ENCODE data around the gene MALSU1. TPM values are rescaled to one million over a fixed set of nuclear protein-coding genes. Genes with fewer than 3 reads are reported as not detected.

The MALSU1 gene
- total and polyA plus RNA-seq, 3 experiments from 2014 or later = 63.0 to 87.8 (median 86.3) TPM

- CTCF ChIA-PET = interaction anchor here (1.3 to 2.5 kb wide), 2 partner anchors 11 to 18 kb away, joined by 5 to 7 read pairs; no protein-coding TSS in a partner anchor
- Mint-ChIP-seq H3K4me1 (peaks cover 9 to 15% (median 13%) of the 10 kb centered on the region in 3 donors), H3K4me3 (no peak overlapping the region), H3K9me3 (peaks cover 0 to 2% (median 0%) of the 10 kb centered on the region in 5 donors), H3K36me3 (no peaks in the 10 kb centered on the region), H3K27ac (no peak overlapping the region), H3K27me3 (peaks cover 0 to 3% of the 10 kb centered on the region in 2 donors)
- H3K4me1 ChIP-seq (ENCODE audit: insufficient read depth, low read length) = peaks cover 10% of the 10 kb centered on the region
- DNase-seq = no peak
- no peaks in the 10 kb centered on the region for H3K9me3 ChIP-seq (ENCODE audit: low read length)
- no peak overlapping the region for H3K27ac ChIP-seq (ENCODE audit: low read depth, low read length)
- no peak overlapping the region for H3K4me3 ChIP-seq (ENCODE audit: low read length)
- no peaks in the 10 kb centered on the region for H3K27me3 ChIP-seq (ENCODE audit: insufficient read depth, low read length, poor library complexity, severe bottlenecking)
- POLR2A ChIA-PET = interaction anchor here (0.6 kb wide), 1 partner anchor 104 kb away, joined by 3 read pairs; no protein-coding TSS in a partner anchor
- no peaks in the 10 kb centered on the region for H3K36me3 ChIP-seq (ENCODE audit: insufficient read depth, low read length)
Observed at GRCh38 chr7:23290993-23291392, 8.1 kb upstream of the MALSU1 start.

GRCh38 chr7:23291957-23292560 lies 7.1 kb upstream of the MALSU1 start:
- Mint-ChIP-seq H3K4me3 (no peak overlapping the region), H3K4me1 (peaks cover 9 to 18% (median 13%) of the 10 kb centered on the region in 3 donors), H3K36me3 (peaks cover 0 to 4% (median 0%) of the 10 kb centered on the region in 3 donors), H3K9me3 (no peaks in the 10 kb centered on the region), H3K27me3 (peaks cover 0 to 3% of the 10 kb centered on the region in 2 donors), H3K27ac (no peak overlapping the region)
- H3K27me3 ChIP-seq (ENCODE audit: insufficient read depth, low read length, poor library complexity, severe bottlenecking) = no peaks in the 10 kb centered on the region
- no peak overlapping the region for H3K4me3 ChIP-seq (ENCODE audit: low read length)
- no peaks in the 10 kb centered on the region for H3K36me3 ChIP-seq (ENCODE audit: insufficient read depth, low read length)
- CTCF ChIA-PET = interaction anchor here (1.7 to 2.5 kb wide), 2 partner anchors 18 to 19 kb away, joined by 3 to 7 read pairs; no protein-coding TSS in a partner anchor
- DNase-seq = no peak
- no peak overlapping the region for H3K27ac ChIP-seq (ENCODE audit: low read depth, low read length)
- H3K9me3 ChIP-seq (ENCODE audit: low read length) = no peaks in the 10 kb centered on the region
- POLR2A ChIA-PET = interaction anchor here (0.6 kb wide), 1 partner anchor 17 kb away, joined by 3 read pairs; no protein-coding TSS in a partner anchor
- peaks cover 10% of the 10 kb centered on the region for H3K4me1 ChIP-seq (ENCODE audit: insufficient read depth, low read length)

- no peak overlapping the region for H3K27ac ChIP-seq (ENCODE audit: low read depth, low read length)
- Mint-ChIP-seq H3K9me3 (no peaks in the 10 kb centered on the region), H3K4me3 (no peak overlapping the region), H3K27ac (peak overlapping the region in 1 of 8 donors; percentile 33), H3K27me3 (peaks cover 0 to 3% of the 10 kb centered on the region in 2 donors), H3K4me1 (peaks cover 6 to 16% (median 10%) of the 10 kb centered on the region in 3 donors), H3K36me3 (peaks cover 0 to 4% (median 0%) of the 10 kb centered on the region in 3 donors)
- no peaks in the 10 kb centered on the region for H3K27me3 ChIP-seq (ENCODE audit: insufficient read depth, low read length, poor library complexity, severe bottlenecking)
- peaks cover 10% of the 10 kb centered on the region for H3K4me1 ChIP-seq (ENCODE audit: insufficient read depth, low read length)
- no peaks in the 10 kb centered on the region for H3K36me3 ChIP-seq (ENCODE audit: insufficient read depth, low read length)
- no peak for DNase-seq
- no peak overlapping the region for H3K4me3 ChIP-seq (ENCODE audit: low read length)
- POLR2A ChIA-PET = no interaction called here
- CTCF ChIA-PET = interaction anchor here (1.7 to 3.0 kb wide), 2 partner anchors 17 to 19 kb away, joined by 3 to 17 read pairs; no protein-coding TSS in a partner anchor
- H3K9me3 ChIP-seq (ENCODE audit: low read length) = no peaks in the 10 kb centered on the region
Observed at GRCh38 chr7:23292623-23293022, 6.5 kb upstream of the MALSU1 start.

- CTCF ChIA-PET = interaction anchor here (1.0 to 3.0 kb wide), 3 partner anchors 16 to 64 kb away, joined by 3 to 17 read pairs (median 3); no protein-coding TSS in a partner anchor
- no peak overlapping the region for H3K4me3 ChIP-seq (ENCODE audit: low read length)
- no peak for DNase-seq
- no peak overlapping the region for H3K27ac Mint-ChIP-seq
- no peaks in the 10 kb centered on the region for H3K9me3 Mint-ChIP-seq
- peaks cover 0 to 3% of the 10 kb centered on the region in 2 donors for H3K27me3 Mint-ChIP-seq
- H3K27ac ChIP-seq (ENCODE audit: low read depth, low read length) = no peak overlapping the region
- POLR2A ChIA-PET = interaction anchor here (0.6 kb wide), 1 partner anchor 12 kb away, joined by 5 read pairs; no protein-coding TSS in a partner anchor
- H3K36me3 ChIP-seq (ENCODE audit: insufficient read depth, low read length) = no peaks in the 10 kb centered on the region
- no peaks in the 10 kb centered on the region for H3K27me3 ChIP-seq (ENCODE audit: insufficient read depth, low read length, poor library complexity, severe bottlenecking)
- peaks cover 11% of the 10 kb centered on the region for H3K4me1 ChIP-seq (ENCODE audit: insufficient read depth, low read length)
- no peaks in the 10 kb centered on the region for H3K9me3 ChIP-seq (ENCODE audit: low read length)
- peak overlapping the region in 1 of 7 donors; percentile 24 for H3K4me3 Mint-ChIP-seq
- H3K4me1 Mint-ChIP-seq = peaks cover 0 to 17% (median 10%) of the 10 kb centered on the region in 3 donors
- H3K36me3 Mint-ChIP-seq = peaks cover 0 to 4% (median 0%) of the 10 kb centered on the region in 3 donors
Observed at GRCh38 chr7:23293500-23294073, 5.6 kb upstream of the MALSU1 start.

GRCh38 chr7:23294549-23295400 lies 4.4 kb upstream of the MALSU1 start:
- H3K27me3 Mint-ChIP-seq = peaks cover 1 to 3% of the 10 kb centered on the region in 2 donors
- Histone ChIP-seq H3K4me3 (ENCODE audit: low read length) (no peak overlapping the region), H3K27me3 (ENCODE audit: insufficient read depth, low read length, poor library complexity, severe bottlenecking) (no peaks in the 10 kb centered on the region), H3K36me3 (ENCODE audit: insufficient read depth, low read length) (no peaks in the 10 kb centered on the region), H3K9me3 (ENCODE audit: low read length) (no peaks in the 10 kb centered on the region), H3K4me1 (ENCODE audit: insufficient read depth, low read length) (peaks cover 11% of the 10 kb centered on the region), H3K27ac (ENCODE audit: low read depth, low read length) (no peak overlapping the region)
- no peak overlapping the region for H3K27ac Mint-ChIP-seq
- H3K36me3 Mint-ChIP-seq = peaks cover 0 to 8% (median 7%) of the 10 kb centered on the region in 3 donors
- no peak overlapping the region for H3K4me3 Mint-ChIP-seq
- H3K4me1 Mint-ChIP-seq = peaks cover 8 to 22% (median 15%) of the 10 kb centered on the region in 3 donors
- ChIA-PET CTCF (interaction anchor here (3.0 kb wide), 1 partner anchor 21 kb away, joined by 17 read pairs; no protein-coding TSS in a partner anchor), POLR2A (no interaction called here)
- no peak for DNase-seq
- H3K9me3 Mint-ChIP-seq = no peaks in the 10 kb centered on the region

- no peaks in the 10 kb centered on the region for H3K27me3 ChIP-seq (ENCODE audit: insufficient read depth, low read length, poor library complexity, severe bottlenecking)
- no peaks in the 10 kb centered on the region for H3K9me3 ChIP-seq (ENCODE audit: low read length)
- POLR2A ChIA-PET = no interaction called here
- no peak overlapping the region for H3K4me3 ChIP-seq (ENCODE audit: low read length)
- H3K27ac ChIP-seq (ENCODE audit: low read depth, low read length) = no peak overlapping the region
- Mint-ChIP-seq H3K4me3 (no peak overlapping the region), H3K27me3 (peaks cover 1 to 3% of the 10 kb centered on the region in 2 donors), H3K27ac (peak overlapping the region in 1 of 8 donors; percentile 47), H3K36me3 (peaks cover 0 to 11% (median 8%) of the 10 kb centered on the region in 3 donors), H3K9me3 (no peaks in the 10 kb centered on the region), H3K4me1 (peaks cover 13 to 27% (median 20%) of the 10 kb centered on the region in 3 donors)
- no peak for DNase-seq
- H3K4me1 ChIP-seq (ENCODE audit: insufficient read depth, low read length) = peaks cover 11% of the 10 kb centered on the region
- no peaks in the 10 kb centered on the region for H3K36me3 ChIP-seq (ENCODE audit: insufficient read depth, low read length)
- CTCF ChIA-PET = interaction anchor here (3.0 kb wide), 1 partner anchor 22 kb away, joined by 17 read pairs; no protein-coding TSS in a partner anchor
Observed at GRCh38 chr7:23295401-23295697, 3.8 kb upstream of the MALSU1 start.

- DNase-seq = no peak
- no peaks in the 10 kb centered on the region for H3K9me3 Mint-ChIP-seq
- Histone ChIP-seq H3K27ac (ENCODE audit: low read depth, low read length) (peak overlapping the region; percentile 88), H3K36me3 (ENCODE audit: insufficient read depth, low read length) (peaks cover 5% of the 10 kb centered on the region), H3K27me3 (ENCODE audit: insufficient read depth, low read length, poor library complexity, severe bottlenecking) (no peaks in the 10 kb centered on the region), H3K9me3 (ENCODE audit: low read length) (no peaks in the 10 kb centered on the region), H3K4me3 (ENCODE audit: low read length) (peak overlapping the region; percentile 90), H3K4me1 (ENCODE audit: insufficient read depth, low read length) (peaks cover 24% of the 10 kb centered on the region)
- ChIA-PET POLR2A (interaction anchor here (0.6 to 1.5 kb wide), 7 partner anchors 13 to 299 kb away, joined by 3 to 11 read pairs (median 4); partner anchors contain the start of gene KLHL7), CTCF (interaction anchor here (1.0 to 4.7 kb wide), 4 partner anchors 15 to 60 kb away, joined by 3 to 23 read pairs (median 3); no protein-coding TSS in a partner anchor)
- peak overlapping the region; percentile 87 to 99 (median 98) for H3K27ac Mint-ChIP-seq
- peaks cover 1 to 3% of the 10 kb centered on the region in 2 donors for H3K27me3 Mint-ChIP-seq
- peaks cover 36 to 52% (median 37%) of the 10 kb centered on the region in 3 donors for H3K4me1 Mint-ChIP-seq
- H3K4me3 Mint-ChIP-seq = peak overlapping the region; percentile 85 to 96 (median 94)
- H3K36me3 Mint-ChIP-seq = peaks cover 8 to 30% (median 10%) of the 10 kb centered on the region in 3 donors
Observed at GRCh38 chr7:23298141-23298881, 828 bp upstream of the MALSU1 start.
